ENCODE measurements around the gene GDPD4.
"Not testable (repeated sequence)": the region's sequence is repeated elsewhere in the genome, so short reads cannot be mapped to it uniquely, and the experiment has no call there.

Gene GDPD4

GRCh38 chr11:77301510-77301909, at the start of gene GDPD4:
GDPD4 (minus strand) TSS chr11:77301686; CDS start chr11:77285137, 16,549 bp downstream.
- no peak for DNase-seq

- DNase-seq, result no peak
Observed at GRCh38 chr11:77347948-77348347, 46.5 kb upstream of the GDPD4 start.

- DNase-seq, result no peak
Observed at GRCh38 chr11:77346906-77347603, 45.6 kb upstream of the GDPD4 start.

- no peak for DNase-seq
Observed at GRCh38 chr11:77345621-77346020, 44.1 kb upstream of the GDPD4 start.

GRCh38 chr11:77340501-77340900, 39.0 kb upstream of the GDPD4 start:
- DNase-seq, result no peak

- DNase-seq, result no peak
Observed at GRCh38 chr11:77332259-77332658, 30.8 kb upstream of the GDPD4 start.

GRCh38 chr11:77325159-77325558, 23.7 kb upstream of the GDPD4 start:
- DNase-seq, result no peak

GRCh38 chr11:77324508-77324907, 23.0 kb upstream of the GDPD4 start:
- DNase-seq, result no peak

GRCh38 chr11:77322926-77323590, 21.6 kb upstream of the GDPD4 start:
- DNase-seq, result no peak

- no peak for DNase-seq
Observed at GRCh38 chr11:77322506-77322905, 21.0 kb upstream of the GDPD4 start.

GRCh38 chr11:77320351-77320750, 18.9 kb upstream of the GDPD4 start:
- no peak for DNase-seq

GRCh38 chr11:77318600-77318999, 17.1 kb upstream of the GDPD4 start:
- DNase-seq, result no peak

- no peak for DNase-seq
Observed at GRCh38 chr11:77316733-77317342, 15.4 kb upstream of the GDPD4 start.

- DNase-seq, result no peak
Observed at GRCh38 chr11:77312107-77312506, 10.6 kb upstream of the GDPD4 start.

- no peak for DNase-seq
Observed at GRCh38 chr11:77311701-77312100, 10.2 kb upstream of the GDPD4 start.

- no peak for DNase-seq
Observed at GRCh38 chr11:77310721-77311120, 9.2 kb upstream of the GDPD4 start.

GRCh38 chr11:77309401-77310085, 8.1 kb upstream of the GDPD4 start:
- DNase-seq, result no peak

GRCh38 chr11:77308838-77309237, 7.4 kb upstream of the GDPD4 start:
- no peak for DNase-seq

GRCh38 chr11:77303328-77303727, 1.8 kb upstream of the GDPD4 start:
- DNase-seq, result no peak

GRCh38 chr11:77302752-77303151, 1.3 kb upstream of the GDPD4 start:
- no peak for DNase-seq

GRCh38 chr11:77300695-77301094, 791 bp downstream of the GDPD4 start:
- no peak for DNase-seq

- not testable (repeated sequence) for DNase-seq
Observed at GRCh38 chr11:77300028-77300427, 1.5 kb downstream of the GDPD4 start.

- DNase-seq, result no peak
Observed at GRCh38 chr11:77299528-77299993, 1.9 kb downstream of the GDPD4 start.

GRCh38 chr11:77294040-77294439, 7.4 kb downstream of the GDPD4 start:
- no peak for DNase-seq
